ENCODE measurements around the gene PDIA5.

PDIA5 gene

GRCh38 chr3:123139522-123139921, 72.7 kb downstream of the PDIA5 start:
- Histone ChIP-seq H3K36me3 (peaks cover 44% of the 10 kb centered on the region), H3K4me3 (ENCODE audit: low read depth, low read length) (no peak overlapping the region), H3K9me3 (ENCODE audit: severe bottlenecking) (no peaks in the 10 kb centered on the region), H3K27ac (no peak overlapping the region), H3K27me3 (ENCODE audit: insufficient read depth, low read depth, severe bottlenecking) (no peaks in the 10 kb centered on the region)
- no peak for DNase-seq
- TF ChIP-seq, protein P1, sequence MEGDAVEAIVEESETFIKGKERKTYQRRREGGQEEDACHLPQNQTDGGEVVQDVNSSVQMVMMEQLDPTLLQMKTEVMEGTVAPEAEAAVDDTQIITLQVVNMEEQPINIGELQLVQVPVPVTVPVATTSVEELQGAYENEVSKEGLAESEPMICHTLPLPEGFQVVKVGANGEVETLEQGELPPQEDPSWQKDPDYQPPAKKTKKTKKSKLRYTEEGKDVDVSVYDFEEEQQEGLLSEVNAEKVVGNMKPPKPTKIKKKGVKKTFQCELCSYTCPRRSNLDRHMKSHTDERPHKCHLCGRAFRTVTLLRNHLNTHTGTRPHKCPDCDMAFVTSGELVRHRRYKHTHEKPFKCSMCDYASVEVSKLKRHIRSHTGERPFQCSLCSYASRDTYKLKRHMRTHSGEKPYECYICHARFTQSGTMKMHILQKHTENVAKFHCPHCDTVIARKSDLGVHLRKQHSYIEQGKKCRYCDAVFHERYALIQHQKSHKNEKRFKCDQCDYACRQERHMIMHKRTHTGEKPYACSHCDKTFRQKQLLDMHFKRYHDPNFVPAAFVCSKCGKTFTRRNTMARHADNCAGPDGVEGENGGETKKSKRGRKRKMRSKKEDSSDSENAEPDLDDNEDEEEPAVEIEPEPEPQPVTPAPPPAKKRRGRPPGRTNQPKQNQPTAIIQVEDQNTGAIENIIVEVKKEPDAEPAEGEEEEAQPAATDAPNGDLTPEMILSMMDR (IDR thresholded peaks at IDR 0.05; ENCODE audit: low read depth, low read length): no peak

GRCh38 chr3:123140550-123140949, 73.7 kb downstream of the PDIA5 start:
- Histone ChIP-seq H3K27me3 (ENCODE audit: insufficient read depth, low read depth, severe bottlenecking) (no peaks in the 10 kb centered on the region), H3K4me3 (ENCODE audit: low read depth, low read length) (no peak overlapping the region), H3K36me3 (peaks cover 45% of the 10 kb centered on the region), H3K27ac (no peak overlapping the region), H3K9me3 (ENCODE audit: severe bottlenecking) (no peaks in the 10 kb centered on the region)
- no peak for DNase-seq
- TF ChIP-seq, protein P1 (IDR thresholded peaks at IDR 0.05; ENCODE audit: low read depth, low read length): no peak

DNA sequence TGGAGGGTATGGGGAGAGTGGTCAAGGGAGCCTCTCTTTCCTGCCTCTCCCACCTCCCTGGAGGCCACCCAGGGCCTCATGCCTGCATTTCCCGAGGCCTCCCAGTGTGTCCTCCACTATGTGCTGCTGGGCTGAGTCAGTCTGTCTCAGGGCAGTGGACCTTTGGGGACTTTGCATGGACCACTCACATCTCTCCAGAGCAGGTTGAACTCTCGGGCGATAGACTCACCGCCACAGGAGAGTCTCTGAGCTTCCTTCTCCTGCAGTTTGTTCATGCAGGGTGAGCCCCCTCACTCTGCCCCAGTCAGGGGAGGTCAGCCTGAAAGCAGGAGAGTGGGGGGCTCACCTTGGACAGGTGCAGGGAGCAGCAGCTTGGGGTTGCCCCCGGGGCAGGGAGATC, 74.5 kb downstream of the PDIA5 start:
- Histone ChIP-seq H3K4me3 (ENCODE audit: low read depth, low read length) (no peak overlapping the region), H3K9me3 (ENCODE audit: severe bottlenecking) (no peaks in the 10 kb centered on the region), H3K27me3 (ENCODE audit: insufficient read depth, low read depth, severe bottlenecking) (no peaks in the 10 kb centered on the region), H3K36me3 (peaks cover 48% of the 10 kb centered on the region), H3K27ac (no peak overlapping the region)
- TF ChIP-seq, protein P1 (IDR thresholded peaks at IDR 0.05; ENCODE audit: low read depth, low read length): no peak
- no peak for DNase-seq

DNA sequence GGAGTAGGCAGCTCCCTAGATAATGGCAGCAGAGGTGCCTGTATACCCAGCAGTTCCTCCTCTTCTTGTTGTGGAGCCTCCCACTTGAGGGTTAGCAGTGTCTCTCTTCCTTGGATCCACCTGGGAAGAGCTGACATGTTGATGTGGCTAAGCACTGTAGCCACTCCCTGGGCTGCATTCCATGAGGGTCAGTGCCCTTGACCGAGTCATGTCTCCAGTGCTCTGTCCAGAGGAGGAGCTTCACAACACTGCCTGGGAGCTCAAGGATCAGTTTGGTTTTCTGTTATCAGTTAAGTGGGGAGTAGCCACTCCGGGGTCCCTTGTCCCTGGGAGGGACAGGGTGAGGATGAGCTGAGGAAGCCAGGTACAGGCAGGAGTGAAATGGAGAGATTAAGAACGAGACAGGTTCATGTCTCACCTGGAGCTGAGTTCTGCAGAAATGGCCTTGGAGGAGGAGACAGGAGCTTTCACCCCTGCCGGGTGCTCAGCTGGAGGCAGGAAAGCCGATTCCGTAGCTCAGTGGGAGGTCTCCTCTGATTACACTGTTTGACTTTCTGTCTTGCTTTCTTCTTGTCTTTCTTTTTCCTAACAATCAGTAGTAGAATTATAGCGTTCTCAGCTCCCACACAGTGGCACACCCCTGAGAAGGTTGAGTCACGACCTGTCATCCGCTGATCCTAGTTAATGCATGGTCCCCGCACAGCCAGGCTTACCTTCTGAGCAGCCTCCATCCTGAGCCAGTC, 77.0 kb downstream of the PDIA5 start:
- TF ChIP-seq, protein P1 (IDR thresholded peaks at IDR 0.05; ENCODE audit: low read depth, low read length): no peak
- H3K9me3 ChIP-seq (ENCODE audit: severe bottlenecking): no peaks in the 10 kb centered on the region
- DNase-seq: peak; percentile 65
- peaks cover 60% of the 10 kb centered on the region for H3K36me3 ChIP-seq
- H3K4me3 ChIP-seq (ENCODE audit: low read depth, low read length): no peak overlapping the region
- H3K27ac ChIP-seq: peak overlapping the region; percentile 48
- H3K27me3 ChIP-seq (ENCODE audit: insufficient read depth, low read depth, severe bottlenecking): no peaks in the 10 kb centered on the region

GRCh38 chr3:123147754-123148535, 81.1 kb downstream of the PDIA5 start:
- Histone ChIP-seq H3K4me3 (ENCODE audit: low read depth, low read length) (no peak overlapping the region), H3K27me3 (ENCODE audit: insufficient read depth, low read depth, severe bottlenecking) (no peaks in the 10 kb centered on the region), H3K27ac (peak overlapping the region; percentile 38), H3K36me3 (peaks cover 73% of the 10 kb centered on the region), H3K9me3 (ENCODE audit: severe bottlenecking) (no peaks in the 10 kb centered on the region)
- DNase-seq: peak; percentile 54
- TF ChIP-seq, protein P1 (IDR thresholded peaks at IDR 0.05; ENCODE audit: low read depth, low read length): no peak

Measured in WERI-Rb-1 (cell line).